ENCODE data around the gene CIPC.

The CIPC gene

GRCh38 chr14:77103475-77103874 lies 5.4 kb downstream of the CIPC start:
- DNase-seq (ENCODE audit: low read depth) = no peak

GRCh38 chr14:77103951-77104350 lies 5.9 kb downstream of the CIPC start:
- no peak for DNase-seq (ENCODE audit: low read depth)

GRCh38 chr14:77104393-77104792 lies 6.3 kb downstream of the CIPC start:
- DNase-seq (ENCODE audit: low read depth) = no peak

GRCh38 chr14:77105145-77105939 lies 7.3 kb downstream of the CIPC start:
- DNase-seq (ENCODE audit: low read depth) = no peak

GRCh38 chr14:77106666-77107065 lies 8.6 kb downstream of the CIPC start:
- DNase-seq (ENCODE audit: low read depth) = no peak

- no peak for DNase-seq (ENCODE audit: low read depth)
Measured at GRCh38 chr14:77107228-77107627, 9.2 kb downstream of the CIPC start.

GRCh38 chr14:77108753-77109152 lies 10.7 kb downstream of the CIPC start:
- DNase-seq (ENCODE audit: low read depth) = no peak

- no peak for DNase-seq (ENCODE audit: low read depth)
Measured at GRCh38 chr14:77109656-77110055, 11.6 kb downstream of the CIPC start.

- DNase-seq (ENCODE audit: low read depth) = no peak
Measured at GRCh38 chr14:77110286-77110685, 12.2 kb downstream of the CIPC start.

GRCh38 chr14:77111021-77111420 lies 13.0 kb downstream of the CIPC start:
- no peak for DNase-seq (ENCODE audit: low read depth)

- DNase-seq (ENCODE audit: low read depth) = no peak
Measured at GRCh38 chr14:77113644-77114043, 15.6 kb downstream of the CIPC start.

- DNase-seq (ENCODE audit: low read depth) = no peak
Measured at GRCh38 chr14:77114609-77115008, 16.6 kb downstream of the CIPC start.

GRCh38 chr14:77116172-77116817 lies 18.2 kb downstream of the CIPC start:
- no peak for DNase-seq (ENCODE audit: low read depth)

GRCh38 chr14:77119851-77120250 lies 21.8 kb downstream of the CIPC start:
- DNase-seq (ENCODE audit: low read depth) = no peak

GRCh38 chr14:77120771-77121743 lies 23.0 kb downstream of the CIPC start:
- peak; percentile 34 for DNase-seq (ENCODE audit: low read depth)

- no peak for DNase-seq (ENCODE audit: low read depth)
Measured at GRCh38 chr14:77122526-77123125, 24.6 kb downstream of the CIPC start.

GRCh38 chr14:77123381-77124325 lies 25.6 kb downstream of the CIPC start:
- no peak for DNase-seq (ENCODE audit: low read depth)

GRCh38 chr14:77124345-77125280 lies 26.6 kb downstream of the CIPC start:
- peak; percentile 49 for DNase-seq (ENCODE audit: low read depth)

GRCh38 chr14:77125281-77125801 lies 27.3 kb downstream of the CIPC start:
- no peak for DNase-seq (ENCODE audit: low read depth)

Data from T-helper 22 cell (primary cell).